Activated naive CD4-positive, alpha-beta T cell treated with anti-CD3 and anti-CD28 coated beads, Interleukin-2, amount 50 U/mL, for 16 hours (primary cell): Measurements from ENCODE around the gene PLCXD3.
"Not testable (repeated sequence)": the region's sequence is repeated elsewhere in the genome, so short reads cannot be mapped to it uniquely, and the experiment has no call there.

ENCODE experiments used
- DNase-seq: peaks from one replicate; pipeline ENCODE4 v3.0.0-alpha.2; 2020

The PLCXD3 gene, protein sequence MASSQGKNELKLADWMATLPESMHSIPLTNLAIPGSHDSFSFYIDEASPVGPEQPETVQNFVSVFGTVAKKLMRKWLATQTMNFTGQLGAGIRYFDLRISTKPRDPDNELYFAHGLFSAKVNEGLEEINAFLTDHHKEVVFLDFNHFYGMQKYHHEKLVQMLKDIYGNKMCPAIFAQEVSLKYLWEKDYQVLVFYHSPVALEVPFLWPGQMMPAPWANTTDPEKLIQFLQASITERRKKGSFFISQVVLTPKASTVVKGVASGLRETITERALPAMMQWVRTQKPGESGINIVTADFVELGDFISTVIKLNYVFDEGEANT

DNA sequence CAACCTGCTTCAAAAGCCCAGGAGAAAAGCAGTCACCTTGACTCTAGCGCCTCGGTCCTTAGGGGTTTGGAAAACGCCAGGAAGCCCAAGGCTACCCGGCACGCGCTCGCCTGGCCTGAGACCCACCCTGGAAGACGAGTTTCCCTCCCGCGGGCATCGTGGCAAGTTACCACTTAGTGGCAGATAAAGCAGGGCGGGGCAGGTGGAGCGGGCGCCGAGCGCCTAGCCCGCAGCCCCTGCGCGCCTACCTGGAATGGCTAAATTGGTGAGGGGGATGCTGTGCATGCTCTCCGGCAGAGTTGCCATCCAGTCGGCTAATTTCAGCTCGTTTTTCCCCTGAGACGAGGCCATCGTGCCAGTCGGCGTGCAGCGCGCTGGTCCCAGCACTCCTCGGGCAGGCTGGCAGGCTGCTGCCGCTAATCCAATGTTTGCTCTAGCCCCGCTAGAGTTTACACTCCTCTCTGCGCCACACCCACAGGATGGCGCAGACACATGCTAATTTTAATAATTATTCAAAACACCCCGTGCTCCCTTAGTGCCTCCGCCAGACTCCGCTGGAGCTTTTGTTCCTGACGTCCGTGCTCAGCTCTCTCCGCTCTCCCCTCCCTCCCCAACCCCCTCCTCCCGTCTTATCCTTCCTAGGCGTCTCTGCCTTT is at the start of gene PLCXD3:
PLCXD3 (minus strand) TSS at position 426 of the 656 bp plus-strand sequence; CDS start at position 351, 75 bp downstream.
- DNase-seq: no peak

DNA sequence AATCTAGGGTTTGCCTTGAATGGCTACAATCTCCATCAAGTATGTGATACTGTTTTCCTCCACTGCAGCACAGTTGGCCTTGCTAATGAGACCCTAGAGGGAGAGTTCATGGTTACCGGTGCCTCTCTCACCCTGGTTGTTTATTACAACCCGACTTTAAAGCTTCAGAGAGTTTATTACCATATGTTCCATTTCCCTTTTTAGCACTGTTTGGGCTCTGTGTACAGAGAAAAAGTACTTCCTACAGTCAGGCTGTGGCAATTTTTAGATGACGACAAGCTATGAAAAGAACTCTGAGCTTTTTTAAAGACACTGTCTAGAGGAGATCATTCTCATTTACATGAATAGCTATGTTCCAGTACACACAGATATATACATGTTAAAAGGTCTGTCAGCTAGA is 48.8 kb upstream of the PLCXD3 start:
- DNase-seq: no peak

DNA sequence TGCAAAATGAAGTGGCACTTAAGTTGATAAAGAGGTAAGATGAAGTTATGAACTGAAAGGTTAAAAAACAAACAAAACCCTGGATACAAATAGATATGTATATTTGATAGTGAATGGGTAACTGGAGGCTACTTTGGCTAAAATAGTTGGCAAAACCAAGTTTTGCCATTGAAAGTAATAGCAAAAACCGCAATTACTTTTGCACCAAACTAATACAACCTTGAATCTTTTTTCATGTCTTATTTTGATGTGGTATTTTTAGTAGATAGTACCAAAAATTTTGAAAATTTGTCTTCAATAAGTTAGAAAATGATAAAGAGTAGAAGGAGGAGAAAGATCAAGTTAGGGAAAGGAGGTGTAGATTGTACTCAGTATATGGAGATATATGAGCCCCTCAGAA is 47.9 kb upstream of the PLCXD3 start:
- DNase-seq: no peak

DNA sequence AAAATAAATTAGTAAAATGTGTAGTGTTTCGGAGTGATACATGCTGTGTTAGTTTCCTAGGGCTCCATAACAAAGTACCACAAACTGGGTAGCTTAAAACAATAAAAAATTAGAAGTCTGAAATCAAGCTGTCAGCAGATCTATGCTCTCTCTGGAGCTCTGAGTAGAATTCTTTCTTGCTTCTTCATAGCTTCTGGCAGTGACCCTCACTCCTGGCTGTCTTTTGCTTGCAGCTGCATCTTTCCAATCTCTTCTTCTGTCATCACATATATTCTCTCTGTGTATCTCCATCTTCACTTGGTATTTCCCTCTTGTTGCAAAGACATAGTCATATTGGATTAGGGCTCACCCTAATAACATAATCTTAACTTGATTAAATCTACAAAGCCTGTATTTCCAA is 37.6 kb upstream of the PLCXD3 start:
- DNase-seq: no peak

DNA sequence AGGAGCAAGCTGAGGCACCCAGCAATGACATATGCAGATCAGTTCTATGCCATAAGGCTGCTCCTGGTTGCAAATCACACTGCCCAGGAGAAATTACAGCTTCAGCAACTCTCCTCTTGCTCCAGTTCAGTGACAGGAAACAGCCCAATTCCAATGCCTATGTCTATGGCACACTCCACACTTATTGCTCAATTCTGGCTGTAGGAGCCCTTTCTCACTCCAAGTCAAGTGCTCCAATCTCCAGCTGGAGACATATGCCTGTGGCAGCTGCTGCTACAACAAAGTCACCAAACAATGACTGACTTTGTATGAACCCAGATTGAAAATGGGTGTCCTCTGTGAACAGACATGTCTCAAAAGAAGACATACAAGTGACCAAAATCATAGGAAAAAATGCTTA is 31.8 kb upstream of the PLCXD3 start:
- no peak for DNase-seq

DNA sequence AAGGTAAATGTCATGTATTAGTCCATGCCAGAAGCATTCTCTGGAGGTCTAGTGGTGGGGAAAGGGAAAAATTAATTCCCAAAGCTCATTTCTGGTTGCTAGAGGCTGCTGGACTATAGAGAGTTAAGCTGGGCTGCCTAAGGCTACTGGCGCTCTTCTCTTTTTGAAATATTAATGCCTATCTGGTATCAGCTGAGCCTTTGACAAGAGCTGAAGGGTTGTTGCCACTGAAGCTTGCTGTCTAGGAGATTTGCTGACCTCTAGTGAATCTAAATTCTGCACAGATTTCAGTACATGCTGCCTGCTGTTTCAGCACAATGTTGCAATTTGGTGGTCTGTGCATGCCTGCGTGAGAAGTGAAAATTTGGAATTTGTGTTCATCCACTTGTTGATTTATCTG is 29.1 kb upstream of the PLCXD3 start:
- DNase-seq: no peak

DNA sequence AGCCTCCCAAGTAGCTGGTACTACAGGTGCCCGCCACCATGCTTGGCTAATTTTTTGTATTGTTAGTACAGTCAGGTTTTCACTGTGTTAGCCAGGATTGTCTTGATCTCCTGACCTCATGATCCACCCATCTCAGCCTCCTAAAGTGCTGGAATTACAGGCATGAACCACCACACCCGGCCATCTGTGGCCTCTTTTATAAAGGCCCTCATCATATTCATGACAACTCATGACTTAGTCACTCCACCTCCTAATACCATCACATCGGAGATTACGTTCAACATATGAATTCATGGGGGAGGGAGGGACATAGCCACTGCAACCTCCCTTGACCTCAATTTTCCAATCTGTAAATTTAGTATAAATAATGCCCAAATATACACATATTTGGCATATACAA is 27.2 kb upstream of the PLCXD3 start:
- no peak for DNase-seq

DNA sequence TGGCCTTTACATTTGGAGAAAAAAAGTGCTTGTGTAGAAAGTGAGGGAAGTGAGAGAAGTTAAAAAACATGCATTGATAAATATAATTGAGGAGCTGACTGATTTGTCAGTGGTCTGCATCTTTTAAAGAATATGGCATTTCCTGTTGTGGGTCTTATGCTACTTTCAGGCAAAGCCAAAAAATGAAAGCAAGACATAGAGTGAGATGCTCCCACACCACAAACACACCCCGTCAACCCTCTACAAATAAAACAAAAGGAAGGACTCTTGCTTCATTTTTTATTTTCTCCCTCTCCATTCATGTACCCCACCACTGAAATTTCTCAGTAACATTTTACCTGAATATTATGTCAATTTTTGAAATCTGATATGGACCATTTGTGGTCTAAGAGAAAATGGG is 22.1 kb upstream of the PLCXD3 start:
- DNase-seq: no peak

DNA sequence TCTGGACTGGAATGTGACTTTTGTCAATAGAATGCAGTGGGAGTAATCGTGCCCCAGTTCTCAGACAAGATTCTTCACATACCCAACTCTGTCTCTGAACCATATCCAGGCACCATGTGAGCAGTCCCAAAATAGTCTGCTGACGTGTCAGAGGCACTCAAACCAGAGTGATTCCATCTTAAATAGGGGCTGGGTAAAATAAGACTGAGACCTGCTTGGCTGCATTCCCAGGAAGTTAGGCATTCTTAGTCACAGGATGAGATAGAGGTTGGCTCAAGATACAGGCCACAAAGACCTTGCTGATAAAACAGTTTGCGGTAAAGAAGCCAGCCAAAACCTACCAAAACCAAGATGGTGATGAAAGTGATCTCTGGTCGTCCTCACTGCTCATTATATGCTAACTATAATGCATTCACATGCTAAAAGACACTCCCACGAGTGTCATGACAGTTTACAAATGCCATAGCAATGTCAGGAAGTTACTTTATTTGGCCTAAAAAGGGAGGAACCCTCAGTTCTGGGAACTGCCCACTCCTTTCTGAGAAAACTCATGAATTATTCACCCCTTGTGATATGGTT is 16.9 kb upstream of the PLCXD3 start:
- no peak for DNase-seq

DNA sequence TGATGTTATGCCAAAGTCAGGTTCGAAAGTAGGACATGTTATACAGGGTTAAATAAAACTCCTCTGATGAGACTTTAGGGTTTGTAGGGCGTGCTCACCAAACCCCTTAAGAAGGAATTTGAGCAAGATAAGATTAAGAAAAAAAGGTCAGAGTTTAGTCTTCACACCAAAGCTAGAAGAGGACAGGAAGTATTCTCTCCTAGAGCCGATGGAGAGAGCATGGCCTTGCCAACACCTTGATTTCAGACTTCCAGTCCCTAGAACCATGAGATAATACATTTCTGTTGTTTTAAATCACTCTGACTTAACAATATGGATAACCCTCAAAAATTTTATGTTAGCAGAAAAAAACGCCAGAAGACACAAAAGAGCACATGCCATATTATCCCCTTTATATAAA is 16.3 kb upstream of the PLCXD3 start:
- DNase-seq: no peak

DNA sequence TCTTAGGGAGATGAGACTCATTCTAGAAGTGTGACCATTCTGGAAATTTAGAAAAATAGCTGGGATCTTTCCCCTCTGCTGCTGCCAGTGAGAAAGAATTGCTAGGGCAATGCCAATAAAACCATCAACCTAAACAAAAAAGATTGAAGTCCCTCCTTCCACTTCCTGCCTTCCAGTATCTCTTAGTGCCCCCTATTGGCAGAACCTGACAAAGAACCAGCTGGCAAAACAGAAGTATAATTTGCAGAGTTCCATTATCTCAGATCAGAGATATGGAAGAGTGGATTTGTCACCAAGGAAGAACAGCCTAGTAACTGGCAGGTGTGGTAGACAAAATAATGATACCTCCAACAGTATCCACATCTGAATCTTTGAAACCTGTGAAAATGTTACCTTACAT is 13.8 kb upstream of the PLCXD3 start:
- no peak for DNase-seq

DNA sequence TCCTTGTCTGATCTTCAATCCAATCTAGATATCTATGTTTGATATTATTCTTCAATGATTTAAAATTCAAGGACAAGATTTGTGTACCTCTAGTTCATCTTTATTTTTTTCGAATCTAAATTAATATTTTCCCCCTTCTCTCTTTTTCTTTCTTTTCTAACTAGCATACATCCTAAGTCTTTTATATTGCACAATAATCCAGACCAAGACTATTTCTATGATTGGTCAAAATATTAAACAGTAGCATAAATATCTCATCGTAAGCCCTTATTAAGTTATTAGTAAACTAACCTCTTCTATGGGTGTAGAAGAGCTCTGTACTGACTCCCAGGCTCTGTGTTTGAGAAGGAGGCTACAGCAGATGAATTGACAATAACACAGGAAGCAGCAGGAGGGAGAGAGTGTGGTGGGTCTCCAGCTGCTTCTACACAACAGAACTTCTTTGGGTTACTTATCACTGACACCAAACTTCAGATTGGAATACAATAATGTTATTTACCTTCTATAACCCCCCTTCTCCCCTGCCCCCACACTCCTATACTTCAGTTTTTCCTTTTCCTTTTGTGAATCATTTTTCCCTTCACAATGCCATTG is 11.9 kb upstream of the PLCXD3 start:
- no peak for DNase-seq

DNA sequence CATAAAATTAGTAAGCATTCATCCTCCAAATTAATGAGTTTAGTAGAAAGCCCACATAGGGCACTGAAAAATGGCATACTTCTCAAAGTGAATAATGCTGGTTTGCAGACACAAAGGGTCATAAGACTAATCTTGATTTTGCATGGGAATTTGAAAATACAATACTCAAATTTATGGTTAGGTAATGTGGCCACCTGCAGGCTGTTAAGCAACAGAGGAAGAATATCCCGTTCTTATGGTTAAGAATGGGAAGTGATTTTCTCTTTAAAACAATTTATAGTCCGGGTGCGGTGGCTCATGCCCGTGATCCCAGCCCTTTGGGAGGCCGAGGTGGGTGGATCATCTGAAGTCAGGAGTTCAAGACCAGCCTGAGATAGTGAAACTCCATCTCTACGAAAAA is 9.4 kb upstream of the PLCXD3 start:
- no peak for DNase-seq

DNA sequence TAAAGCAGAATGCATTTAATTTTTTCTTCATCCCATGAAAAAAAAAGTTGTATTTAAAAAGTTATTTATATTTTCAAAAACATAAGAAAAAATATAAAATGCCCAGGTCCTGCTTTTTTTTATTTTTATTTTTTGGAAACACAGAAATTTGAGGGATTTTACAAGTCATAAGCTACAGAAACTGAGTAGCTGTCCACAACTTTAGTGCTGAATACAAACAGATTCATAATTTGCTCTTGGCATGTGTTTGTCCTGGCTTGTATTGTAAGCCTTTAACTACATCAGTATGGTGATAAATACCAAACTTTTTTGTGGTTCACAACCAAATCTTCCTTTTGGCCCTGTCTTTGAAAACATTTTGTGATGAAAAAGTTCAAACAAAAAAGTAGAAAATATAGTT is 7.5 kb upstream of the PLCXD3 start:
- no peak for DNase-seq

DNA sequence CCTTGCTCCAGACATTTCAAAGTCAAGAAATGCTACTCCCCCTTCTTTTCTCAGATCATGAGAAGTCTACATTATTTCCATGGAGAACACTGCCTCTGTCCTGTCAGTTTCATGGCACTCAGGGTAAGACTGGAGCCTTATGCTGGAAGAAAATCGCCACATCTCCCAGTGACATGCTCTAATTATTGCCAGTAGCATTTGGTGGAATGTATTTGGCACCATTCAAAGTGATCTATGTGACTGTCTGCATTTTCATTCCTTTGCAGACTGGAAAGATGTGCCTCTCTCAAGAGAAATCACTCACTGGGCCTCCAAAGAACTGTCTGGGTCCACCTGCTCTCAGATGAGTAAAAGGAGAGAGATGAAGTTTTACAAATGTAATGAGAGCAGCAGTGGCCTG is 840 bp upstream of the PLCXD3 start:
- no peak for DNase-seq

DNA sequence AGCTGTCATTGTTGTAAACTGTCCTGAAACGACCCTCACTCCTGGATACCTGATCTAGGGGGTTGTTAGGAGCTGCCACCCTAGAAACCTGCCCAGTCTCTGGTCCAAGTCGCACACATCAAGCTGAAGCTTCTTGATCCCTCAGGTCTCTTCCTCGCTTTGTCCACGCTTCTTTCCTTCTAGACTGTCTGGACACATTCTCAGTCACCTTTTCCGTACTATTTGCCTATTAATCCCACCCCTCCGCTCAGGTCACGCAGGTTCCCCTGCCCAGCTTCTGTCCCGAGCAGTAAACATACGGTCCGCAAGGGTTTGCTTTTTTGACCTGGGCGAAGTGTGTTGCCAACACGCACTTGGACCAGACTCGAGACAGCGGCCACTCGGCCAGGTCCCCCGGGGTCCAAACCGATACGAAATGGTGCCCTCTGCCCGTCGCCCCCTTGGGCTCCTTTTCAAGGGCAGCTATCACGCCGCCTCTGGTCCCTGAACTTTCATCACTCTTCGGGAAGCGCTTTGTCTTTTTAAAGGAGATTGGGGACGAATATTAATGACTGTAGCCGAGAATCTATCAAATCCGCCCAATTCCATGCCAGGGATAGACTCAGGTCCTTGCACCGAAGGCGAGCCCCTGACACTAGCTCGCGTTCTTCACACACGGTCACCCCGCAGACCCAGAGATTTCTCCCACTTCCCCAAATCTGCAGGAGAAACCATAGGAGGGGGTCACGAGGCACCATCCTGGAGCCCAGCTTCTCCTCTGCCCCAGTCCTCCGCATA is 814 bp downstream of the PLCXD3 start:
- DNase-seq: no peak

DNA sequence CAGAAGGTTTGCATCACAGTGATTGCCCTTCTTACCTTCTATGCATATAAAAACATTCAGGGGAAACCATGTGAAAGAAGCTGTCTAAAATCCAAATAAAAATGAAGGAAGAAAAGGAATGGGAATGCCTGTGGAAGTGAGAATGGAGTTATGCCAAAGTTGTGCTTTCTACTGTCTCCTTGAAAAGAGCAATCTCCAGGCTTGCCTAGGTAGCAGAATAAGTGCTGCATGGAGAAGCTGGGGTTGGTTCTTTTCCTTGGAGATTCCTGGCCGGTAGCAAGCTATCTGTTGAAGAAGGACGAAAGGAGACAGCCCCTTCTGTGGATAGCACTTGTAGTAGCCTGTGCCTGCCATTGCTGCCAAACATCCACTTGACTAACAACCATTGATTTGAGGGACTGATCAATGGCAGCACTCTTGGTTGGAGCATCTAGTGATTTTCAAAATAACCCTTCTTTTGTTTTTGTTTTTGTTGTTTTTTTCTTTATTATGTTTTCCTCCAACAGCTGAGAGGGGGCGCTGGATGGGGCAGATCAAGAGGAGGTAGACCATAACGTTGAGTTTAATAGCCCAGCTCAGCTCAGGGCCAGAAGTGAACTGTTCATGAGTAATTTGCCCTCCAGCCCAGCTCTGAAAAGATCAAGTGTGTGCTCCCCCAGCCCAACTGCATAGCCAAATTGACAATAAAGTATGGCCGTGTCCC is 1.6 kb downstream of the PLCXD3 start:
- no peak for DNase-seq

DNA sequence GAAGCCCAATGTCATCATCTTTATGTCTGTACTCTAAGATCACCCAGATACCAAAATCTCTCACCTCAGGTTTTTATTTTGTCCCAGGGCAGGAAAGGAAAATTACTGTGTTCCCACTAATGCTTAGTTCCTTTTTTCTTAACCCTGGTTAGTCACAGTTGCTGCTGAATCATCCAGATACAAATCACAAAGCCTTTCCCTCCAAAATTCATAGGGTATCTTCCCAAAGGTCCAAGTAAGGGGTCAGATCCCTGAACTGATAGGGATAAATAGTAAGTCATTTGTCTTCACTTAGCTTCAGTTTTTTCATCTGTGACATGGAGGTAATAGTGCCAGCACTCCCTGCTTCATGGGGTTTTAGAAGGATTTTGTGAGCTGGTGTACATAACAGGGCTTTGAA is 2.2 kb downstream of the PLCXD3 start:
- no peak for DNase-seq

DNA sequence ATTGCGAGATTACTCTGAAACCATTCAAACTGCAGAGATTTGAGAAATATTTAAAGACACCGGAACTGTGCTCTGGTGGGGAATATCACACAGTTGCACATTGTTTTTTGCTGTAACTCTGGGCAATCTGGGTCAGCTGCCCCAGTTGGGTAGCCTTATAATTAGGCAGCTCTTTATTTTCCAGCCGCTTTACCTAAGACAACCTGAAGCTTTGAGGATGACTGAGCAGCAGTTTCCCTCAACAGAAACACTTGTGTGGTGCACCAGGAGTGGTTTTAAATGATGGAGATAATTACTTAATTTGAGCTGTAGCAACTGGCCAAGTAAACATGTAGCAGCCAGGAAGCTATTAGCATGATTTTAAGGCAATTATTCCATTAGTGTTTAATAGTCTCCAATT is 2.9 kb downstream of the PLCXD3 start:
- no peak for DNase-seq

DNA sequence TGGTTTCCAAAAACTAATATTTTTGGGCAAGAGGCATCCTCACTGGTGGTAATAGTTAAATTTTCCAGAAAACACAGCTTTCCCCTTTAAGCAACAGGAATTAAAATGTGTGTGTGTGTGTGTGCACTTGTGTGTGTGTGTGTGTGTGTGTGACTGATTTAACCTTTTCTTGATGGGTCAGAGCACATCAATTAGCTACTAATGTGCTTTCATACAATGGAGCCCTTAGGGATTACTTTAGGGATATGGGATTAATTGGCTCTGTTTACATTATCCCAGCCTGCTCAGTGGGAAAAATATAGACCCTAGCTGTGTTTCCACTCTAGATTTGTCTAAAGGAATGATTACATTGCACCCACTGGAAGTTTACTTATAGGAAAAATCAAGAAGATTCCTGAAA is 6.5 kb downstream of the PLCXD3 start:
- no peak for DNase-seq

DNA sequence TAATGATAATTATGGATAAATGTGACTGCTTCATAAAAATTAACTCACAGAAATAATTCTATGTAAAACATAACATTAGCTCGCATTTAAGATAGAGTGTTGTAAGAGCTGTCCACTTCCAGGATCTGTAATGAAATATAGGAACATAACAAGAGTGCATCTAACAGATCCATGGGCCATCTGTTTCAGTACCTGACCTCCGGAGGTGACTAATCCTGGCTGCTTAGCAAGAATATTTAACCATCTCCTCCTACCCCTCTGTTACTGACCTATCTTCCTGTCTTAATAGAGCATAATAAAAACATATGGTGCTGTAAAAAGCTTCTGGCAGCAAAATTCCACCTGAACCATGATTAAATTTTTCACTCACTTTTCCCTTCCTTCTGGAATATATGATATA is 7.1 kb downstream of the PLCXD3 start:
- no peak for DNase-seq

DNA sequence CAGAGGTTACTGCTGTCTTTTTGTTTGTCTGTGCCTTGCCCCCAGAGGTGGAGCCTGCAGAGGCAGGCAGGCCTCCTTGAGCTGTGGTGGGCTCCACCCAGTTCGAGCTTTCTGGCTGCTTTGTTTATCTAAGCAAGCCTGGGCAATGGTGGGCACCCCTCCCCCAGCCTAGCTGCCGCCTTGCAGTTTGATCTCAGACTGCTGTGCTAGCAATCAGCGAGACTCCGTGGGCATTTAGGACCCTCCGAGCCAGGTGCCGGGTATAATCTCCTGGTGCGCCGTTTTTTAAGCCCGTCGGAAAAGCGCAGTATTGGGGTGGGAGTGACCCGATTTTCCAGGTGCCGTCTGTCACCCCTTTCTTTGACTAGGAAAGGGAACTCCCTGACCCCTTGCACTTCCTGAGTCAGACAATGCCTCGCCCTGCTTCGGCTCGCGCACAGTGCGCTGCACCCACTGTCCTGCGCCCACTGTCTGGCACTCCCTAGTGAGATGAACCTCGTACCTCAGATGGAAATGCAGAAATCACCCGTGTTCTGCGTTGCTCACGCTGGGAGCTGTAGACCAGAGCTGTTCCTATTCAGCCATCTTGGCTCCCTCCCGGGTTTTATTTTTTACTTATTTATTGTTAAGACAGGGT is 16.8 kb downstream of the PLCXD3 start:
- not testable (repeated sequence) for DNase-seq
